Measurements from ENCODE around the gene AAGAB. TPM values are rescaled to one million over a fixed set of nuclear protein-coding genes. Genes with fewer than 3 reads are reported as not detected.

The AAGAB gene
- total RNA-seq, 1 donor from 2014 or later = 31.0 TPM

DNA sequence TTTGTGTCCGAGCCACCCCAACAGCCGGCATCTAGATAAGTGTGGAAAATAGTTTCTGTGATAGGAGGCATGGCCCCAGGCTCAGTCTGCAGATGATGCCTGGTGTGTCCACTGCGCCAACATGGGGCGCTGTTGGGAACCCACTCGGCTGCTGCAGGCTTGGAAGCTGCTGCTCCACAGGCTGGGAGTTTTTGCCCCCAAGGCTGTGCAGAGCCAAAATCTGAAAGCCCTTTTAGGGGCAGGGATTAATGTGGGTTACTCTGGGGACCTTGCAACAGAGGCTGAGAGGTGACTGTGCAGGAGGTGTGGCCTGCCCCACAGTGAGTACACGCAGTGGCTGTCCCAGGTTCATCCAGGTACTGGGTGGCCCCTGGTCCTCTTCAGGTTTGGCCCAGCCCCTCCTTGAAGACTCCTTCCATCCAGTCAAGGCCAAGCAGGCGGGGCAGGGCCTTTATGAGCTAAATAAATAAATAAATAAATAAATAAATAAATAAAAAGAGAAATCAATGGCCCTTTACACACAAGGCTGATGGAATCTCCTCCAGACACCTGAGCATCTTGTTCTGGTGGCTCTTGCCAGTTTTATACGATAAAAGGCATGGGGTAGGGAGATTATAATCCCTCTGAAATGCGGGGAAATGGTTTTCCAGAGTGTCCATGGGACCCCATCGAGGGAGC lies 73.8 kb downstream of the AAGAB start:
- TF ChIP-seq, protein P1, sequence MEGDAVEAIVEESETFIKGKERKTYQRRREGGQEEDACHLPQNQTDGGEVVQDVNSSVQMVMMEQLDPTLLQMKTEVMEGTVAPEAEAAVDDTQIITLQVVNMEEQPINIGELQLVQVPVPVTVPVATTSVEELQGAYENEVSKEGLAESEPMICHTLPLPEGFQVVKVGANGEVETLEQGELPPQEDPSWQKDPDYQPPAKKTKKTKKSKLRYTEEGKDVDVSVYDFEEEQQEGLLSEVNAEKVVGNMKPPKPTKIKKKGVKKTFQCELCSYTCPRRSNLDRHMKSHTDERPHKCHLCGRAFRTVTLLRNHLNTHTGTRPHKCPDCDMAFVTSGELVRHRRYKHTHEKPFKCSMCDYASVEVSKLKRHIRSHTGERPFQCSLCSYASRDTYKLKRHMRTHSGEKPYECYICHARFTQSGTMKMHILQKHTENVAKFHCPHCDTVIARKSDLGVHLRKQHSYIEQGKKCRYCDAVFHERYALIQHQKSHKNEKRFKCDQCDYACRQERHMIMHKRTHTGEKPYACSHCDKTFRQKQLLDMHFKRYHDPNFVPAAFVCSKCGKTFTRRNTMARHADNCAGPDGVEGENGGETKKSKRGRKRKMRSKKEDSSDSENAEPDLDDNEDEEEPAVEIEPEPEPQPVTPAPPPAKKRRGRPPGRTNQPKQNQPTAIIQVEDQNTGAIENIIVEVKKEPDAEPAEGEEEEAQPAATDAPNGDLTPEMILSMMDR (IDR thresholded peaks at IDR 0.05; ENCODE audit: unreplicated experiment) = no peak
- peaks cover 33% of the 10 kb centered on the region for H3K36me3 Mint-ChIP-seq
- no peak for DNase-seq (ENCODE audit: low spot score in 2 of 2, unreplicated experiment in 2 of 2)
- peaks cover 50% of the 10 kb centered on the region for H3K4me1 Mint-ChIP-seq
- H3K9me3 Mint-ChIP-seq = no peaks in the 10 kb centered on the region
- no peaks in the 10 kb centered on the region for H3K27me3 Mint-ChIP-seq (ENCODE audit: low read depth)
- no peak overlapping the region for H3K4me3 Mint-ChIP-seq
- no peak overlapping the region for H3K27ac Mint-ChIP-seq

DNA sequence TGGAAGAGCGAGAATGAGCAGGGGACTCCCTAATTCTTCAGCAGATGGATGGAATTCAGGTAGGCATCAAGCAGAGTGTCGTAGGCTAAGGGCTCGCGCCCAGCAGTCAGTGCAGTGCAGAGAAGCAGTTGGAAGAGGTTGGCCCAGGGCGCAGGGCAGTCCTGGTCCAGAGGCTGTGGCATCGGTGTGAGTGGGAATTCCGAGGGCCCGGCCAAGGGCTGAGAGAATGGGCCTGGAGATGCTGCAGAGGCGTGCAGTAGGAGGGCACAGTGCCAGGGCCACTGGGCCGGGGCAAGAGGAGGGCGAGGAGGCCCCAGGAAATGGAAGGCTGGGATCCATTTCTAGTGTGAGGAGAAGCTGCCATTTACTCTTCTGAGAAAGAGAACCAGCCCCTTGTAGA lies 74.4 kb downstream of the AAGAB start:
- no peak for DNase-seq (ENCODE audit: low spot score in 2 of 2, unreplicated experiment in 2 of 2)
- Mint-ChIP-seq H3K27ac (peak overlapping the region; percentile 78), H3K9me3 (no peaks in the 10 kb centered on the region), H3K36me3 (peaks cover 29% of the 10 kb centered on the region), H3K4me1 (peaks cover 49% of the 10 kb centered on the region), H3K27me3 (ENCODE audit: low read depth) (no peaks in the 10 kb centered on the region), H3K4me3 (no peak overlapping the region)
- TF ChIP-seq, protein P1 (IDR thresholded peaks at IDR 0.05; ENCODE audit: unreplicated experiment) = no peak

- peaks cover 26% of the 10 kb centered on the region for H3K36me3 Mint-ChIP-seq
- DNase-seq (ENCODE audit: low spot score in 2 of 2, unreplicated experiment in 2 of 2) = no peak
- TF ChIP-seq, protein P1 (IDR thresholded peaks at IDR 0.05; ENCODE audit: unreplicated experiment) = no peak
- H3K4me1 Mint-ChIP-seq = peaks cover 51% of the 10 kb centered on the region
- H3K9me3 Mint-ChIP-seq = no peaks in the 10 kb centered on the region
- H3K27ac Mint-ChIP-seq = peak overlapping the region; percentile 78
- H3K27me3 Mint-ChIP-seq (ENCODE audit: low read depth) = no peaks in the 10 kb centered on the region
- H3K4me3 Mint-ChIP-seq = no peak overlapping the region
Observed at GRCh38 chr15:67179411-67179995, 75.0 kb downstream of the AAGAB start.

DNA sequence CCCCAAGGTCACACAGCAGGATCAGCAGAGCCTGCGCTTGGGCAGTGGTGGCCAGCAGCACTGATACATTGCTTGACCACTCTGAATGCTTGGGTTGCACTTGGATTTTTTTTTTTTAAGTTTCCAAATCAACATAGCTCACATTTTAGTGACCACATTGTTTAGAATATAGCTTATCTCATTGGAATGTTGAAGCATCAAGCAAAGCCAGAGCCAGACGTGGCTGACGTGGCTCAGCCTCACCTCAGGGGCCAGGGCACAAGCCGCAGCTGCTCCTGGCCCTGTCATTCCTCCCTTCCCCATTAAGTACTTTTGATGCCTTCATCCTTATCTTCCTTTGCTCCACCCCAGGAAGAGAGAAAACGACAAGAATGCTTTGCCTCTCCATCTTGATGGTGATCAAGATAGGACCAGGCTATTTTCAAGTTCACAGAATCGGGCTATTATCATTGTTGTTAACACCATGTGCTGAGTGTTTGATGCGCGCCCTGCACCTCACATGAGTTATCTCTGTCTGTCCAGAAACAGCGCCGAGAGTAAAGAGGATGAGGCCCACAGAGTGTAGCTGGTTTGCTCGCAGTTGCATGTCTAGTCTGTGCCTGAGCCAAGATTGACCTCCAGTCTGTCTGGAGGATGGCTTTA lies 75.8 kb downstream of the AAGAB start:
- peaks cover 47% of the 10 kb centered on the region for H3K4me1 Mint-ChIP-seq
- no peaks in the 10 kb centered on the region for H3K9me3 Mint-ChIP-seq
- H3K4me3 Mint-ChIP-seq = no peak overlapping the region
- TF ChIP-seq, protein P1 (IDR thresholded peaks at IDR 0.05; ENCODE audit: unreplicated experiment) = no peak
- H3K27ac Mint-ChIP-seq = peak overlapping the region; percentile 84
- peaks cover 31% of the 10 kb centered on the region for H3K36me3 Mint-ChIP-seq
- peak in 1 of 2 experiments; percentile 55 for DNase-seq (ENCODE audit: low spot score in 2 of 2, unreplicated experiment in 2 of 2)
- no peaks in the 10 kb centered on the region for H3K27me3 Mint-ChIP-seq (ENCODE audit: low read depth)

GRCh38 chr15:67177752-67178151 lies 76.7 kb downstream of the AAGAB start:
- no peak overlapping the region for H3K4me3 Mint-ChIP-seq
- no peak for DNase-seq (ENCODE audit: low spot score in 2 of 2, unreplicated experiment in 2 of 2)
- H3K36me3 Mint-ChIP-seq = peaks cover 39% of the 10 kb centered on the region
- peaks cover 42% of the 10 kb centered on the region for H3K4me1 Mint-ChIP-seq
- no peaks in the 10 kb centered on the region for H3K27me3 Mint-ChIP-seq (ENCODE audit: low read depth)
- peak overlapping the region; percentile 84 for H3K27ac Mint-ChIP-seq
- no peaks in the 10 kb centered on the region for H3K9me3 Mint-ChIP-seq
- TF ChIP-seq, protein P1 (IDR thresholded peaks at IDR 0.05; ENCODE audit: unreplicated experiment) = no peak

Measured in mesothelial cell of epicardium (in vitro differentiated cells).